Mammary epithelial cell (primary cell): ENCODE measurements around the gene LAGE3.

Experiments
- CTCF ChIP-seq, 2 donors: IDR thresholded peaks in 1 of 2; conservative IDR thresholded peaks in 1 of 2; 2 replicates each; pipeline ENCODE4 v1.5.1; 2011 to 2012; ENCODE audit warnings: inconsistent platforms in 2 of 2, low read length in 2 of 2, mild to moderate bottlenecking in 2 of 2, control low read depth in 1 of 2, low read depth in 1 of 2; ENCODE audit not compliant: insufficient read depth in 1 of 2; ENCODE audit errors: extremely low read depth in 1 of 2
- EZH2 ChIP-seq: IDR thresholded peaks from 2 replicates; pipeline ENCODE4 v1.6.1; 2012; ENCODE audit warnings: low read length, inconsistent platforms, borderline replicate concordance

GRCh38 chrX:154460326-154460725 lies 18.8 kb downstream of the LAGE3 start:
- TF ChIP-seq CTCF (conservative IDR thresholded peaks at IDR 0.05 in 1 of 2, IDR thresholded peaks at IDR 0.05 in 1 of 2; ENCODE audit: extremely low read depth in 1 of 2, insufficient read depth in 1 of 2, low read depth in 1 of 2, low read length in 2 of 2) (no peak), EZH2 (no peak)
